Measurements from ENCODE around the gene ATP2B2.

GRCh38 chr3:10343526-10343925, 161.9 kb downstream of the ATP2B2 start:
- TF ChIP-seq POLR2A (IDR thresholded peaks at IDR 0.05; ENCODE audit: low read length) (no peak), RAD21 (conservative IDR thresholded peaks at IDR 0.05 in 1 of 2, IDR thresholded peaks at IDR 0.05 in 1 of 2) (no peak), POLR2AphosphoS2 (conservative IDR thresholded peaks at IDR 0.05; ENCODE audit: low read length) (no peak), EP300 (IDR thresholded peaks at IDR 0.05) (no peak), BHLHE40 (IDR thresholded peaks at IDR 0.05; ENCODE audit: low read depth, low read length) (no peak), REST (IDR thresholded peaks at IDR 0.05) (no peak), MYC (IDR thresholded peaks at IDR 0.05; ENCODE audit: borderline replicate concordance, low read length) (no peak)
- TF ChIP-seq, protein P1, sequence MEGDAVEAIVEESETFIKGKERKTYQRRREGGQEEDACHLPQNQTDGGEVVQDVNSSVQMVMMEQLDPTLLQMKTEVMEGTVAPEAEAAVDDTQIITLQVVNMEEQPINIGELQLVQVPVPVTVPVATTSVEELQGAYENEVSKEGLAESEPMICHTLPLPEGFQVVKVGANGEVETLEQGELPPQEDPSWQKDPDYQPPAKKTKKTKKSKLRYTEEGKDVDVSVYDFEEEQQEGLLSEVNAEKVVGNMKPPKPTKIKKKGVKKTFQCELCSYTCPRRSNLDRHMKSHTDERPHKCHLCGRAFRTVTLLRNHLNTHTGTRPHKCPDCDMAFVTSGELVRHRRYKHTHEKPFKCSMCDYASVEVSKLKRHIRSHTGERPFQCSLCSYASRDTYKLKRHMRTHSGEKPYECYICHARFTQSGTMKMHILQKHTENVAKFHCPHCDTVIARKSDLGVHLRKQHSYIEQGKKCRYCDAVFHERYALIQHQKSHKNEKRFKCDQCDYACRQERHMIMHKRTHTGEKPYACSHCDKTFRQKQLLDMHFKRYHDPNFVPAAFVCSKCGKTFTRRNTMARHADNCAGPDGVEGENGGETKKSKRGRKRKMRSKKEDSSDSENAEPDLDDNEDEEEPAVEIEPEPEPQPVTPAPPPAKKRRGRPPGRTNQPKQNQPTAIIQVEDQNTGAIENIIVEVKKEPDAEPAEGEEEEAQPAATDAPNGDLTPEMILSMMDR (IDR thresholded peaks at IDR 0.05): no peak
- TF ChIP-seq, protein P2, sequence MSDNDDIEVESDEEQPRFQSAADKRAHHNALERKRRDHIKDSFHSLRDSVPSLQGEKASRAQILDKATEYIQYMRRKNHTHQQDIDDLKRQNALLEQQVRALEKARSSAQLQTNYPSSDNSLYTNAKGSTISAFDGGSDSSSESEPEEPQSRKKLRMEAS (IDR thresholded peaks at IDR 0.05): no peak
